Vagina (tissue), 2 donors: ENCODE results near the gene GRIK3.

Source experiments
- POLR2AphosphoS5 ChIP-seq, 2 donors: sonication (generic); formaldehyde crosslinking; IDR thresholded peaks; one replicate each; pipeline ENCODE4 v1.9.0; 2017; ENCODE audit warnings: antibody characterized with exemption in 2 of 2, mild to moderate bottlenecking in 2 of 2, low read depth in 1 of 2; ENCODE audit not compliant: insufficient read depth in 1 of 2
- TF ChIP-seq, protein P1 (sequence below), 3 experiments: fragments of 450-650 bp in 2 of 3; fragments of 200-600 bp in 1 of 3; sonication (generic) in 1 of 3; IDR thresholded peaks; one replicate each; pipeline ENCODE4 v1.5.1; 2017 to 2019; ENCODE audit warnings: antibody characterized with exemption in 3 of 3, mild to moderate bottlenecking in 2 of 3, moderate library complexity in 2 of 3

- TF ChIP-seq, protein P1, sequence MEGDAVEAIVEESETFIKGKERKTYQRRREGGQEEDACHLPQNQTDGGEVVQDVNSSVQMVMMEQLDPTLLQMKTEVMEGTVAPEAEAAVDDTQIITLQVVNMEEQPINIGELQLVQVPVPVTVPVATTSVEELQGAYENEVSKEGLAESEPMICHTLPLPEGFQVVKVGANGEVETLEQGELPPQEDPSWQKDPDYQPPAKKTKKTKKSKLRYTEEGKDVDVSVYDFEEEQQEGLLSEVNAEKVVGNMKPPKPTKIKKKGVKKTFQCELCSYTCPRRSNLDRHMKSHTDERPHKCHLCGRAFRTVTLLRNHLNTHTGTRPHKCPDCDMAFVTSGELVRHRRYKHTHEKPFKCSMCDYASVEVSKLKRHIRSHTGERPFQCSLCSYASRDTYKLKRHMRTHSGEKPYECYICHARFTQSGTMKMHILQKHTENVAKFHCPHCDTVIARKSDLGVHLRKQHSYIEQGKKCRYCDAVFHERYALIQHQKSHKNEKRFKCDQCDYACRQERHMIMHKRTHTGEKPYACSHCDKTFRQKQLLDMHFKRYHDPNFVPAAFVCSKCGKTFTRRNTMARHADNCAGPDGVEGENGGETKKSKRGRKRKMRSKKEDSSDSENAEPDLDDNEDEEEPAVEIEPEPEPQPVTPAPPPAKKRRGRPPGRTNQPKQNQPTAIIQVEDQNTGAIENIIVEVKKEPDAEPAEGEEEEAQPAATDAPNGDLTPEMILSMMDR (IDR thresholded peaks at IDR 0.05), result no peak
- no peak for TF ChIP-seq POLR2AphosphoS5 (IDR thresholded peaks at IDR 0.05; ENCODE audit: insufficient read depth in 1 of 2, low read depth in 1 of 2)
These were observed 174.4 kb downstream of the GRIK3 start for GRCh38 chr1:36859926-36860325.
